Measurements from ENCODE around the gene CYP24A1. TPM values are rescaled to one million over a fixed set of nuclear protein-coding genes. Genes with fewer than 3 reads are reported as not detected.

Gene CYP24A1
- total and polyA plus RNA-seq, 2 of the 13 experiments (the other 11 are each of a cell fraction or from before 2014, with no cell fraction given), result 9.4 to 32.7 TPM

DNA sequence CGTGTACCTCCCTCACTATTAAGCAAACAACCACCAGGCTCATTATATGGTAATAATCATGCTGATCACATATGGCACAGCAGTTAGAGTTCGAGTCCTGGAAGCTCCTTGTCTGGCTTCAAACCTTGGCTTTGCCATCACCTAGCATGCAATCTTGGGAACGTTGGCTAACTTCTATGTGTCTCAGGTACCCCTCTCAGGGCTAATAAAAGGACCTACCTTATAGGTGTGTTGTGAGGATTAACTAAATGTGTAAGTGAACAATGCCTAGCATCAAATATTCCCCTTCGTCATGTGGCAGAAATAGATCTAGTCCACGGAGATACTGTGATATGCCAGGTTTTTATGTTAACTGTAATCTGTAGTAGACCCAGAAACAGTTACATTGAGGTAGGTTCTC is 10.4 kb downstream of the CYP24A1 start:
- Histone ChIP-seq H4K20me1 (ENCODE audit: insufficient read depth, low read length) (no peaks in the 10 kb centered on the region), H3K4me1 (ENCODE audit: insufficient read depth, low read length) (peaks cover 19% of the 10 kb centered on the region), H3K9ac (ENCODE audit: insufficient read depth, low read depth, low read length) (no peak overlapping the region), H3K4me3 (replicated peaks in 1 of 3; ENCODE audit: insufficient read depth in 1 of 3, low read depth in 2 of 3, low read length in 3 of 3) (no peak overlapping the region), H3K9me3 (ENCODE audit: low read length) (no peaks in the 10 kb centered on the region), H3K4me2 (ENCODE audit: low read depth, low read length) (no peak overlapping the region), H3K27ac (ENCODE audit: extremely low read length, insufficient read depth, low read length) (no peak overlapping the region), H3K36me3 (replicated peaks in 1 of 2; ENCODE audit: control insufficient read depth in 1 of 2, insufficient read depth in 2 of 2, low read length in 2 of 2) (no peaks in the 10 kb centered on the region; a peak in 1 of 5 replicates), H2AFZ (ENCODE audit: low read length) (no peak overlapping the region), H3K27me3 (ENCODE audit: control insufficient read depth in 1 of 2, insufficient read depth in 2 of 2, low read length in 2 of 2) (no peaks in the 10 kb centered on the region), H3K79me2 (ENCODE audit: insufficient read depth, low read length) (no peaks in the 10 kb centered on the region)
- ATAC-seq (no peak), DNase-seq (ENCODE audit: low spot score) (no peak), FAIRE-seq (no peak)
- 93% methylated on average over 5 of the region's 5 CpGs for WGBS (ENCODE audit: low lambda C conversion rate)
- intact Hi-C loops (cut with micrococcal nuclease; ENCODE audit: unreplicated experiment) (no loop called here), in situ Hi-C loops (cut with HindIII; ENCODE audit: extremely low pct_ligation_motif_present, low pct_unique_long_range_greater_than_20kb) (no loop called here)
- BruUV-seq (replicated peaks), result no TSS peak
- ChIA-PET CTCF (ENCODE audit: low intra/inter-chr PET ratio, low total read pairs) (no interaction called here), POLR2A (no interaction called here)
- TF ChIP-seq GATAD1 (CRISPR knock-in tag; IDR thresholded peaks at IDR 0.05) (no peak), RNF2 (conservative IDR thresholded peaks at IDR 0.05; ENCODE audit: low read depth) (no peak), ELF1 (CRISPR knock-in tag; IDR thresholded peaks at IDR 0.05) (no peak), MIXL1 (CRISPR knock-in tag; IDR thresholded peaks at IDR 0.05) (no peak), ZNF773 (CRISPR knock-in tag; IDR thresholded peaks at IDR 0.05; ENCODE audit: borderline replicate concordance) (no peak)
- TF ChIP-seq, protein P1, sequence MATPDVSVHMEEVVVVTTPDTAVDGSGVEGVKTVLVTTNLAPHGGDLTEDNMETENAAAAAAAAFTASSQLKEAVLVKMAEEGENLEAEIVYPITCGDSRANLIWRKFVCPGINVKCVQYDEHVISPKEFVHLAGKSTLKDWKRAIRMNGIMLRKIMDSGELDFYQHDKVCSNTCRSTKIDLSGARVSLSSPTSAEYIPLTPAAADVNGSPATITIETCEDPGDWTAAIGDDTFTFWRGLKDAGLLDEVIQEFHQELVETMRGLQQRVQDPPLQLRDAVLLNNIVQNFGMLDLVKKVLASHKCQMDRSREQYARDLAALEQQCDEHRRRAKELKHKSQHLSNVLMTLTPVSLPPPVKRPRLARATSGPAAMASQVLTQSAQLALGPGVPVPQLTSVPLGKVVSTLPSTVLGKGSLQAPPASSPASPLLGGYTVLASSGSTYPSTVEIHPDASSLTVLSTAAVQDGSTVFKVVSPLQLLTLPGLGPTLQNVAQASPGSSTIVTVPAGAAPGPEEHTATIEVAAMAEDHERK (CRISPR knock-in tag; IDR thresholded peaks at IDR 0.05; ENCODE audit: low read depth), result no peak
- TF ChIP-seq, protein P2, sequence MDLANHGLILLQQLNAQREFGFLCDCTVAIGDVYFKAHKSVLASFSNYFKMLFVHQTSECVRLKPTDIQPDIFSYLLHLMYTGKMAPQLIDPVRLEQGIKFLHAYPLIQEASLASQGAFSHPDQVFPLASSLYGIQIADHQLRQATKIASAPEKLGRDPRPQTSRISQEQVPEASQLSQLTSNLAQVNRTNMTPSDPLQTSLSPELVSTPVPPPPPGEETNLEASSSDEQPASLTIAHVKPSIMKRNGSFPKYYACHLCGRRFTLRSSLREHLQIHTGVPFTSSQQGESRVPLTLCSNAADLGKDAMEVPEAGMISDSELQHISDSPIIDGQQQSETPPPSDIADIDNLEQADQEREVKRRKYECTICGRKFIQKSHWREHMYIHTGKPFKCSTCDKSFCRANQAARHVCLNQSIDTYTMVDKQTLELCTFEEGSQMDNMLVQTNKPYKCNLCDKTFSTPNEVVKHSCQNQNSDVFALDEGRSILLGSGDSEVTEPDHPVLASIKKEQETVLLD (CRISPR knock-in tag; IDR thresholded peaks at IDR 0.05; ENCODE audit: low read depth), result no peak
